K562 (cell line): ENCODE measurements around the gene TRPC4AP. TPM values are rescaled to one million over a fixed set of nuclear protein-coding genes. Genes with fewer than 3 reads are reported as not detected.

Experiments
- BCOR ChIP-seq: fragments of 450-650 bp; IDR thresholded peaks from 2 replicates; pipeline ENCODE4 v1.6.1; 2016
- BRCA1 ChIP-seq, 2 experiments: fragments of 450-650 bp in 1 of 2; sonication (generic) in 1 of 2; formaldehyde crosslinking in 1 of 2; IDR thresholded peaks; 2 replicates each; pipeline versions ENCODE4 v1.5.0 to v1.6.1; 2017 to 2020; ENCODE audit warnings: mild to moderate bottlenecking in 1 of 2, missing genetic modification reagents in 1 of 2
- CBFA2T3 ChIP-seq: fragments of 450-650 bp; IDR thresholded peaks from 2 replicates; pipeline ENCODE4 v1.6.1; 2017
- CREB1 ChIP-seq, 2 experiments: sonication (generic) in 1 of 2; formaldehyde crosslinking in 1 of 2; IDR thresholded peaks; 2 replicates each; pipeline versions ENCODE4 v1.6.1 to v1.8.0; 2012 to 2022; ENCODE audit warnings: inconsistent platforms in 1 of 2, mild to moderate bottlenecking in 1 of 2, missing genetic modification reagents in 1 of 2, moderate library complexity in 1 of 2
- EWSR1 ChIP-seq: fragments of 450-650 bp; IDR thresholded peaks from 2 replicates; pipeline ENCODE4 v1.6.1; 2018; ENCODE audit warnings: borderline replicate concordance, mild to moderate bottlenecking, low read depth, moderate library complexity; ENCODE audit not compliant: partially characterized antibody
- FUS ChIP-seq: fragments of 200-400 bp; formaldehyde crosslinking; optimal IDR thresholded peaks from 2 replicates; pipeline ENCODE3; 2017; ENCODE audit warnings: low read depth, low read length
- GABPA ChIP-seq: fragments of 200-800 bp; sonication (Bioruptor generic); conservative IDR thresholded peaks from 2 replicates; pipeline ENCODE4 v1.6.1; 2016; ENCODE audit warnings: low read depth, missing genetic modification characterization, missing compliant biosample characterization
- HMGN3 ChIP-seq: IDR thresholded peaks from 2 replicates; pipeline ENCODE4 v1.6.1; 2011; ENCODE audit warnings: borderline replicate concordance, low read depth, mild to moderate bottlenecking, mixed read lengths, low read length; ENCODE audit not compliant: insufficient read length; ENCODE audit errors: extremely low read depth
- HNRNPL ChIP-seq: fragments of 200-400 bp; formaldehyde crosslinking; IDR thresholded peaks from 2 replicates; pipeline ENCODE4 v1.6.1; 2017; ENCODE audit warnings: low read depth, mild to moderate bottlenecking, low read length
- JUN ChIP-seq, 2 experiments: sonication (generic) in 1 of 2; formaldehyde crosslinking in 1 of 2; IDR thresholded peaks; 2 replicates each; pipeline versions ENCODE4 v1.6.1 to v1.8.0; 2012 to 2022; ENCODE audit warnings: borderline replicate concordance in 2 of 2, mild to moderate bottlenecking in 2 of 2, improper control_type of control experiment in 1 of 2, low read depth in 1 of 2, low read length in 1 of 2, missing genetic modification reagents in 1 of 2
- MCM2 ChIP-seq: fragments of 450-650 bp; IDR thresholded peaks from 2 replicates; pipeline ENCODE4 v1.6.1; 2017; ENCODE audit warnings: low read depth, mild to moderate bottlenecking
- MCM7 ChIP-seq, 2 experiments: fragments of 450-650 bp; IDR thresholded peaks; 2 replicates each; pipeline ENCODE4 v1.6.1; 2016 to 2018
- NFATC3 ChIP-seq: fragments of 450-650 bp; IDR thresholded peaks from 2 replicates; pipeline ENCODE4 v1.6.1; 2017; ENCODE audit warnings: mild to moderate bottlenecking
- POU5F1 ChIP-seq: fragments of 150-350 bp; IDR thresholded peaks from 2 replicates; pipeline ENCODE4 v1.6.1; 2014; ENCODE audit warnings: borderline replicate concordance, low read length, low read depth, mild to moderate bottlenecking; ENCODE audit not compliant: partially characterized antibody
- PRMT5 ChIP-seq: sonication (generic); formaldehyde crosslinking; IDR thresholded peaks from 2 replicates; pipeline ENCODE4 v1.5.0; 2020; ENCODE audit warnings: missing genetic modification reagents
- SUPT5H ChIP-seq: fragments of 450-650 bp; IDR thresholded peaks from 2 replicates; pipeline ENCODE4 v1.6.1; 2016
- TAF9B ChIP-seq: fragments of 450-650 bp; IDR thresholded peaks from 2 replicates; pipeline ENCODE4 v1.6.1; 2018; ENCODE audit warnings: mild to moderate bottlenecking; ENCODE audit not compliant: partially characterized antibody
- ZNF146 ChIP-seq: IDR thresholded peaks from one replicate; pipeline ENCODE4 v1.6.1; 2018; ENCODE audit warnings: missing compliant biosample characterization; ENCODE audit not compliant: unreplicated experiment
- ZNF212 ChIP-seq: fragments of 450-650 bp; formaldehyde crosslinking; IDR thresholded peaks from 2 replicates; pipeline ENCODE4 v1.4.0; 2020; ENCODE audit warnings: mild to moderate bottlenecking
- ZNF583 ChIP-seq: fragments of 250-450 bp; sonication (Bioruptor Pico); IDR thresholded peaks from 2 replicates; pipeline ENCODE4 v1.4.0; 2020
- ZNF589 ChIP-seq: fragments of 200-800 bp; sonication (Bioruptor generic); IDR thresholded peaks from 2 replicates; pipeline ENCODE4 v1.6.1; 2016; ENCODE audit warnings: low read depth, missing genetic modification characterization, missing compliant biosample characterization
- polyA plus RNA-seq, 8 experiments: library from polyadenylated mRNA; depleted of rRNA in 4 of 8; stranded (reverse) in 5 of 8; unstranded in 3 of 8; fragments of >200 nt; fragmentation: Nextera tagmentation in 2 of 8; fragmentation: Illumina TruSeq in 1 of 8; extraction: Ambion mirVana in 2 of 8; extraction: Trizol in 1 of 8; gene quantifications; 2 replicates each; pipeline versions ENCODE4 v1.2.1 to v1.2.3, GENCODE V29; 2011 to 2014; ENCODE audit warnings: inconsistent platforms in 1 of 8, missing spikeins in 1 of 8
- total RNA-seq, 7 experiments: library from RNA; depleted of rRNA in 6 of 7; stranded (reverse); fragments of >200 nt in 6 of 7; fragmentation: Illumina TruSeq in 2 of 7; extraction: Trizol in 2 of 7; gene quantifications; 2 replicates each; pipeline versions ENCODE4 v1.2.1 to v1.2.3, GENCODE V29; 2011 to 2021; ENCODE audit warnings: low replicate concordance in 1 of 7
- TF ChIP-seq, protein P1 (sequence below), 2 experiments: fragments of 450-650 bp; IDR thresholded peaks; 2 replicates each; pipeline ENCODE4 v1.6.1; 2016
- TF ChIP-seq, protein P2 (sequence below): fragments of 250-450 bp; sonication (Bioruptor Pico); IDR thresholded peaks from 2 replicates; pipeline ENCODE4 v1.5.0; 2020; ENCODE audit warnings: mild to moderate bottlenecking, borderline replicate concordance
- TF ChIP-seq, protein P3 (sequence below): fragments of 450-650 bp; IDR thresholded peaks from 2 replicates; pipeline ENCODE4 v1.6.1; 2016; ENCODE audit warnings: antibody characterized with exemption

TRPC4AP gene
- total and polyA plus RNA-seq, 9 of the 15 experiments (the other 6 are each of a cell fraction or from before 2014, with no cell fraction given), result 2.3 to 70.3 (median 33.3) TPM

DNA sequence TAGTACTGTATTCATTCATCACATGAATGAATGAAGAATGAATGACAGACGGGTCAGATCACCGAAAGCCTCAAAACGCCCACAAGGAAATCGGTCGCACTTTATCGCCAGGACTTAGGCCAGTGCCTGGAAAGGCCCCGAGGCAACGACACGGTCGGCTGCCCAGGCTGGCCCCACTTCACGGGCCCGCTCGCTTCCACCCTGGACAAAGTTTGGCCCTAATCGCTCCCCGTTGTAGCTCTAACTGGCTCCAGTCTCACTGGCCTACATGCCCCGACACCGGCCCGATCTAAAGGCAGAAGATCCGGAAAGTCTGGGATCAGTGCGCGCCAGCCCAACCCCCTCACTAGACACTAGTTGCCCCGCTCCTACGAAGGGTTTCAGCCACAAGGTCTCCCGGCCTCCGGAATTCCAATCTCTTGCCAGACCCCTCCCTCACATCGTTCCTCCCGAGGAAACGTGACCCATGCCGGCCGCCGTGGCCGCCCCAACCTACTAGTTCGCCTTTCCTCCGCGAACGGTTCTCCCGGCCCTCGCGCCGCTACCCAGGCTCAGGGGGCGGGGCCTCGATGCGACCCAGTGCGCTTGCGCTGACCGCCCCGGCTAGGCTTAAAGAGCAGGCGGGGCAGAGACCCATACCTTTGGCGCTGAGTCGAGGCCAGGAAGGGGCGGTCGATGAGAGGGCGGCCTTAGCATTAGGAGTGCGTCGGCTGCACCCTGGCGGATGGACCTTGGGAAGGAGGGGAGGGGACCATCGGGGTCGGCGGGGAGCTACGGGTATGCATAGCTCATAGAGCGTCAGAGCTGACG is 137.2 kb downstream of the TRPC4AP start, which contains the start of the genes GSS and MYH7B (continued):
- TF ChIP-seq, protein P1, sequence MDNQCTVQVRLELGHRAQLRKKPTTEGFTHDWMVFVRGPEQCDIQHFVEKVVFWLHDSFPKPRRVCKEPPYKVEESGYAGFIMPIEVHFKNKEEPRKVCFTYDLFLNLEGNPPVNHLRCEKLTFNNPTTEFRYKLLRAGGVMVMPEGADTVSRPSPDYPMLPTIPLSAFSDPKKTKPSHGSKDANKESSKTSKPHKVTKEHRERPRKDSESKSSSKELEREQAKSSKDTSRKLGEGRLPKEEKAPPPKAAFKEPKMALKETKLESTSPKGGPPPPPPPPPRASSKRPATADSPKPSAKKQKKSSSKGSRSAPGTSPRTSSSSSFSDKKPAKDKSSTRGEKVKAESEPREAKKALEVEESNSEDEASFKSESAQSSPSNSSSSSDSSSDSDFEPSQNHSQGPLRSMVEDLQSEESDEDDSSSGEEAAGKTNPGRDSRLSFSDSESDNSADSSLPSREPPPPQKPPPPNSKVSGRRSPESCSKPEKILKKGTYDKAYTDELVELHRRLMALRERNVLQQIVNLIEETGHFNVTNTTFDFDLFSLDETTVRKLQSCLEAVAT (IDR thresholded peaks at IDR 0.05), result peak in 1 of 2 experiments; percentile 35; a peak in 1 of 4 replicates
- no peak for TF ChIP-seq POU5F1
- no peak for TF ChIP-seq PRMT5 (CRISPR knock-in tag)
- TF ChIP-seq SUPT5H, result peak; percentile 96
- TF ChIP-seq, protein P2, sequence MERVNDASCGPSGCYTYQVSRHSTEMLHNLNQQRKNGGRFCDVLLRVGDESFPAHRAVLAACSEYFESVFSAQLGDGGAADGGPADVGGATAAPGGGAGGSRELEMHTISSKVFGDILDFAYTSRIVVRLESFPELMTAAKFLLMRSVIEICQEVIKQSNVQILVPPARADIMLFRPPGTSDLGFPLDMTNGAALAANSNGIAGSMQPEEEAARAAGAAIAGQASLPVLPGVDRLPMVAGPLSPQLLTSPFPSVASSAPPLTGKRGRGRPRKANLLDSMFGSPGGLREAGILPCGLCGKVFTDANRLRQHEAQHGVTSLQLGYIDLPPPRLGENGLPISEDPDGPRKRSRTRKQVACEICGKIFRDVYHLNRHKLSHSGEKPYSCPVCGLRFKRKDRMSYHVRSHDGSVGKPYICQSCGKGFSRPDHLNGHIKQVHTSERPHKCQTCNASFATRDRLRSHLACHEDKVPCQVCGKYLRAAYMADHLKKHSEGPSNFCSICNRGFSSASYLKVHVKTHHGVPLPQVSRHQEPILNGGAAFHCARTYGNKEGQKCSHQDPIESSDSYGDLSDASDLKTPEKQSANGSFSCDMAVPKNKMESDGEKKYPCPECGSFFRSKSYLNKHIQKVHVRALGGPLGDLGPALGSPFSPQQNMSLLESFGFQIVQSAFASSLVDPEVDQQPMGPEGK (CRISPR knock-in tag), result no peak
- no peak; the same call in 1 of the 2 replicates for TF ChIP-seq BCOR
- TF ChIP-seq, protein P3, sequence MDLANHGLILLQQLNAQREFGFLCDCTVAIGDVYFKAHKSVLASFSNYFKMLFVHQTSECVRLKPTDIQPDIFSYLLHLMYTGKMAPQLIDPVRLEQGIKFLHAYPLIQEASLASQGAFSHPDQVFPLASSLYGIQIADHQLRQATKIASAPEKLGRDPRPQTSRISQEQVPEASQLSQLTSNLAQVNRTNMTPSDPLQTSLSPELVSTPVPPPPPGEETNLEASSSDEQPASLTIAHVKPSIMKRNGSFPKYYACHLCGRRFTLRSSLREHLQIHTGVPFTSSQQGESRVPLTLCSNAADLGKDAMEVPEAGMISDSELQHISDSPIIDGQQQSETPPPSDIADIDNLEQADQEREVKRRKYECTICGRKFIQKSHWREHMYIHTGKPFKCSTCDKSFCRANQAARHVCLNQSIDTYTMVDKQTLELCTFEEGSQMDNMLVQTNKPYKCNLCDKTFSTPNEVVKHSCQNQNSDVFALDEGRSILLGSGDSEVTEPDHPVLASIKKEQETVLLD, result peak; percentile 83
- peak in 1 of 2 experiments; percentile 86; a peak in 1 of 4 replicates for TF ChIP-seq MCM7 (IDR thresholded peaks at IDR 0.05)
- 0 out of 2 replicates have a peak, but pooled peaks have one; percentile 29 for TF ChIP-seq ZNF589 (CRISPR knock-in tag)
- no peak for TF ChIP-seq ZNF212 (CRISPR knock-in tag)
- no peak for TF ChIP-seq MCM2
- TF ChIP-seq NFATC3, result peak; percentile 100
- TF ChIP-seq ZNF583 (CRISPR knock-in tag), result no peak
- TF ChIP-seq HNRNPL, result no peak
- TF ChIP-seq FUS, result no peak
- TF ChIP-seq CREB1 (IDR thresholded peaks at IDR 0.05), result peak; percentile 37; the same call in 1 of the 2 replicates
- peak; percentile 75 for TF ChIP-seq CREB1 (CRISPR knock-in tag; IDR thresholded peaks at IDR 0.05)
- no peak for TF ChIP-seq ZNF146 (CRISPR knock-in tag)
- TF ChIP-seq EWSR1, result no peak
- TF ChIP-seq HMGN3, result peak; percentile 61
- TF ChIP-seq TAF9B, result peak; percentile 95
- no peak for TF ChIP-seq BRCA1 (IDR thresholded peaks at IDR 0.05)
- no peak for TF ChIP-seq BRCA1 (CRISPR knock-in tag; IDR thresholded peaks at IDR 0.05)
- no peak for TF ChIP-seq CBFA2T3
- TF ChIP-seq GABPA (tag), result peak; percentile 46
- TF ChIP-seq JUN (IDR thresholded peaks at IDR 0.05; ENCODE audit: borderline replicate concordance, low read depth, low read length), result peak; percentile 34; the same call in 1 of the 2 replicates
- TF ChIP-seq JUN (CRISPR knock-in tag; IDR thresholded peaks at IDR 0.05; ENCODE audit: borderline replicate concordance), result peak; percentile 80; the same call in 1 of the 2 replicates
